ENCODE results near the gene DIABLO. TPM values are rescaled to one million over a fixed set of nuclear protein-coding genes. Genes with fewer than 3 reads are reported as not detected.
A peak's percentile ranks its signal among the peaks of the same experiment; 100 is the strongest.

DIABLO gene
- total RNA-seq, 1 experiment from 2014 or later: 74.6 TPM

DNA sequence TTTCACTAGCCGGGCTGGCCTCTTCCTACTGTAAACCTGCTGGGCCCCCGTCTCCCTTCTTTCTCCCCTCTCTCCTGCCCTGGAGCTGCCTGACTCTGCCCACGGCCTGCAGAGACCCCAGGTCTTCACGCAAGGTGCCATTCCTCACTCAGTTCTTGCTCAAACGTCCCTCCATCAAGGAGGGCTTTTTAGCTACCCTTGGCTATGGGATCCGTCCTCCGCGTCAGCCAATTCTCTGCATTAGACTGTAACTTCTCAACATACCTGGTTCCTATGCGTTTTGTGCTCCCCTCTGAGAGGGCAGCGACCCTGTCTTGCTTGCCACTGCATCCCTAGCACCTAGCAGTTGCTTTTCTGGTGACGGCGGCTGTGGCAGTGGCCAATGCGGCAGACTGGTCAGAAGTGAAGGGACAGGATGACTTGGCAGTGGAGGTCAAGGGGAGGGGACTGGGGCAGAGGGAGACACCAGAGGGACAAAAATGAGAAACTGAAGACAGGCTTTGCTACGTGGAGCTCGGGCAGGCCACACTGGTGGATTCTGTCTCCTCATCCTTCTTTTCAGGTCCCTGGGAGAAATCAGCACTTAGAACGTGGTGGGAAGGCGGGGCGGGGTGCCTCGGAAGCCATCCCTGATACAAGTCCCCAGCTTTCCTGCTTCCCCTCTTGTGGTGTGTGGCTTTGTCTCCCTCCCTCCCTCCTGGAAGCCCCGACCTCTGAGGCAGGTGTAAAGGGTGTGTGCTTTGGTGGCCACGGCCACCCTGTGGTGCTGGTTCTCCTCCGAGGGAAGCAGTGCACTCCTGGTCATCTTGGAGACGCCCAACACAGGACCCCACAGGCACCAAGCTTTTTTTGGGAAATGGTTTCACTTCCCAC, 20.6 kb downstream of the DIABLO start:
- Histone ChIP-seq H3K56ac (ENCODE audit: insufficient read length, low read depth, low read length) (no peak overlapping the region), H3K14ac (ENCODE audit: insufficient read depth, low read length) (no peak overlapping the region), H3K9ac (ENCODE audit: extremely low read depth, insufficient read length, low read length) (no peak overlapping the region), H4K5ac (ENCODE audit: insufficient read length, low read depth, low read length) (no peak overlapping the region), H2BK20ac (ENCODE audit: low read depth, low read length, poor library complexity, severe bottlenecking) (no peak overlapping the region), H2AK5ac (ENCODE audit: insufficient read length, low read length) (no peak overlapping the region), H4K91ac (ENCODE audit: insufficient read length, low read depth, low read length) (no peak overlapping the region), H4K8ac (replicated peaks; ENCODE audit: insufficient read length, low read depth, low read length) (no peak overlapping the region), H3K27me3 (ENCODE audit: insufficient read depth, low read length) (peaks cover 4% of the 10 kb centered on the region; the same call in 1 of the 2 replicates), H2BK12ac (ENCODE audit: insufficient read length, low read depth, low read length) (no peak overlapping the region), H3K9me3 (ENCODE audit: control insufficient read depth, low read depth, low read length) (no peaks in the 10 kb centered on the region), H3K18ac (ENCODE audit: insufficient read length, low read depth, low read length) (no peak overlapping the region), H3K27ac (ENCODE audit: insufficient read length, low read depth, low read length) (no peak overlapping the region), H3K4me1 (ENCODE audit: insufficient read depth, low read length) (no peaks in the 10 kb centered on the region; the same call in 1 of the 2 replicates), H3K4ac (ENCODE audit: low read depth, low read length) (no peak overlapping the region), H4K20me1 (ENCODE audit: control insufficient read depth, insufficient read depth, insufficient read length) (no peaks in the 10 kb centered on the region), H2AFZ (ENCODE audit: low read length) (no peak overlapping the region), H2BK15ac (ENCODE audit: low read depth, low read length) (no peak overlapping the region), H3K23ac (ENCODE audit: insufficient read length, low read depth, low read length) (no peak overlapping the region), H3K79me1 (ENCODE audit: insufficient read depth, low read depth, low read length, poor library complexity, severe bottlenecking) (no peaks in the 10 kb centered on the region), H3K4me2 (ENCODE audit: insufficient read depth, insufficient read length, low read length) (no peak overlapping the region), H3K23me2 (ENCODE audit: insufficient read length, low read depth, low read length, poor library complexity, severe bottlenecking) (peaks cover 7% of the 10 kb centered on the region), H3K79me2 (ENCODE audit: insufficient read depth, low read length) (no peaks in the 10 kb centered on the region), H2BK5ac (ENCODE audit: insufficient read length, low read length) (no peak overlapping the region), H2BK120ac (ENCODE audit: low read depth, low read length, poor library complexity, severe bottlenecking) (no peak overlapping the region), H3T11ph (ENCODE audit: low read length) (no peak overlapping the region)
- no CpG with 5 or more reads among the region's 23 CpGs for WGBS (ENCODE audit: extremely low coverage, insufficient read length, low lambda C conversion rate)
- Mint-ChIP-seq H3K4me1 (peaks cover 25 to 30% of the 10 kb centered on the region in 2 experiments), H3K27me3 (ENCODE audit: low read depth) (peaks cover 50% of the 10 kb centered on the region), H3K9me3 (no peaks in the 10 kb centered on the region), H3K36me3 (ENCODE audit: insufficient read depth in 1 of 3, low read depth in 3 of 3) (peaks cover 16 to 31% (median 26%) of the 10 kb centered on the region in 3 experiments; a peak in 6 of 7 replicates), H3K27ac (no peak overlapping the region), H3K4me3 (peak overlapping the region; percentile 53 to 75)
- TF ChIP-seq, protein P1, sequence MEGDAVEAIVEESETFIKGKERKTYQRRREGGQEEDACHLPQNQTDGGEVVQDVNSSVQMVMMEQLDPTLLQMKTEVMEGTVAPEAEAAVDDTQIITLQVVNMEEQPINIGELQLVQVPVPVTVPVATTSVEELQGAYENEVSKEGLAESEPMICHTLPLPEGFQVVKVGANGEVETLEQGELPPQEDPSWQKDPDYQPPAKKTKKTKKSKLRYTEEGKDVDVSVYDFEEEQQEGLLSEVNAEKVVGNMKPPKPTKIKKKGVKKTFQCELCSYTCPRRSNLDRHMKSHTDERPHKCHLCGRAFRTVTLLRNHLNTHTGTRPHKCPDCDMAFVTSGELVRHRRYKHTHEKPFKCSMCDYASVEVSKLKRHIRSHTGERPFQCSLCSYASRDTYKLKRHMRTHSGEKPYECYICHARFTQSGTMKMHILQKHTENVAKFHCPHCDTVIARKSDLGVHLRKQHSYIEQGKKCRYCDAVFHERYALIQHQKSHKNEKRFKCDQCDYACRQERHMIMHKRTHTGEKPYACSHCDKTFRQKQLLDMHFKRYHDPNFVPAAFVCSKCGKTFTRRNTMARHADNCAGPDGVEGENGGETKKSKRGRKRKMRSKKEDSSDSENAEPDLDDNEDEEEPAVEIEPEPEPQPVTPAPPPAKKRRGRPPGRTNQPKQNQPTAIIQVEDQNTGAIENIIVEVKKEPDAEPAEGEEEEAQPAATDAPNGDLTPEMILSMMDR (conservative IDR thresholded peaks at IDR 0.05): no peak
- DNase-seq: no peak
